ENCODE data around the gene PPP2R3A.
A peak's percentile ranks its signal among the peaks of the same experiment; 100 is the strongest.
"Not testable (repeated sequence)": the region's sequence is repeated elsewhere in the genome, so short reads cannot be mapped to it uniquely, and the experiment has no call there.

The PPP2R3A gene

GRCh38 chr3:135927155-135927554 lies 38.4 kb upstream of the PPP2R3A start:
- Histone ChIP-seq H3K9me3 (ENCODE audit: severe bottlenecking) (no peaks in the 10 kb centered on the region), H3K4me1 (ENCODE audit: insufficient read depth, poor library complexity, severe bottlenecking) (no peaks in the 10 kb centered on the region), H3K27me3 (ENCODE audit: insufficient read depth, poor library complexity, severe bottlenecking) (no peaks in the 10 kb centered on the region), H3K4me3 (ENCODE audit: severe bottlenecking) (no peak overlapping the region), H3K27ac (ENCODE audit: poor library complexity, severe bottlenecking) (no peak overlapping the region), H3K36me3 (ENCODE audit: low read depth) (no peaks in the 10 kb centered on the region)
- no peak for TF ChIP-seq CTCF (IDR thresholded peaks at IDR 0.05; ENCODE audit: poor library complexity, severe bottlenecking)
- DNase-seq (ENCODE audit: low spot score) (no peak), ATAC-seq (ENCODE audit: low read depth) (peak; percentile 95)

DNA sequence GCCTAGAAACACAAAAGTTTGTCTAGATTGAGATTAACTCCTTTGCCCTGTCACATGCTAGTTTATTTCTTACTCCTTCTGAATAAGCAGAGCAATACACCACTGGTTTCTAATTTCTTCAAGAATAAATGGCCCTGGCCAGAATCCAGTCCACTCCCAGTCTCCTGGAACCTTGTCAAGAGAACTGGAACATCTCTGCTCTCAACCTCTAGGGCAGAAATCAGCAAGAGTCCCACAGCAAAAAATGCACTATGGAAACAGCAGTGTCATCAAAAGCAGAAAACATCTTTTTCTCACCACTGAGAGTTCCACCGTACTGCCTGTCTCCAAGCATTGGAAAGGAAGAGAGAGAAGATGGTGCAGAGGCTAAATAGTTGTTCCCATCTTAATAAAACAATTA lies 35.9 kb upstream of the PPP2R3A start:
- no peak for TF ChIP-seq CTCF (IDR thresholded peaks at IDR 0.05; ENCODE audit: poor library complexity, severe bottlenecking)
- Histone ChIP-seq H3K27ac (ENCODE audit: poor library complexity, severe bottlenecking) (no peak overlapping the region), H3K4me3 (ENCODE audit: severe bottlenecking) (no peak overlapping the region), H3K27me3 (ENCODE audit: insufficient read depth, poor library complexity, severe bottlenecking) (no peaks in the 10 kb centered on the region), H3K36me3 (ENCODE audit: low read depth) (no peaks in the 10 kb centered on the region), H3K9me3 (ENCODE audit: severe bottlenecking) (no peaks in the 10 kb centered on the region), H3K4me1 (ENCODE audit: insufficient read depth, poor library complexity, severe bottlenecking) (no peaks in the 10 kb centered on the region)
- ATAC-seq (ENCODE audit: low read depth) (no peak), DNase-seq (ENCODE audit: low spot score) (no peak)

DNA sequence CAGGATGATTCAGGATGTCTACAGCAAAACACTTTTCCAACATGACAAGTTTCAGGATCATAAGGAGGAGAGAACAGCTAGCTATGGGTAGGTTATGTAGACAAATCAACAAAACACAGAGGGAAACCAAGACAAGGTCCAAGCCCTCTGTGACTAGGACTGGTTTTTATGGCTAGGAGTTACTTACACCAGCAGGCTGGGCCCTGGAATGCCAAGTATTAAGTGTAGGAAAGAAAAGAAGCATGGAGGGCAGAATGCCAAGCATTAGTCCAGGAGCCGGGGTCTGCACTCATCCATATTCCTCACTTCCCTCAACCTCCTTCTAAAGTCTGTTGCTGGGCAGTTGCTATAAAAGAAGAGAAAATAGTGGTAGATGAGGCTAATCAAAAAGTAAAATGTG lies 35.3 kb upstream of the PPP2R3A start:
- Histone ChIP-seq H3K9me3 (ENCODE audit: severe bottlenecking) (no peaks in the 10 kb centered on the region), H3K4me3 (ENCODE audit: severe bottlenecking) (no peak overlapping the region), H3K36me3 (ENCODE audit: low read depth) (no peaks in the 10 kb centered on the region), H3K27me3 (ENCODE audit: insufficient read depth, poor library complexity, severe bottlenecking) (no peaks in the 10 kb centered on the region), H3K4me1 (ENCODE audit: insufficient read depth, poor library complexity, severe bottlenecking) (no peaks in the 10 kb centered on the region), H3K27ac (ENCODE audit: poor library complexity, severe bottlenecking) (no peak overlapping the region)
- ATAC-seq (ENCODE audit: low read depth), result no peak
- DNase-seq (ENCODE audit: low spot score), result no peak
- TF ChIP-seq CTCF (IDR thresholded peaks at IDR 0.05; ENCODE audit: poor library complexity, severe bottlenecking), result no peak

- not testable (repeated sequence) for H3K9me3 ChIP-seq (ENCODE audit: severe bottlenecking); H3K4me1 ChIP-seq (ENCODE audit: insufficient read depth, poor library complexity, severe bottlenecking); H3K36me3 ChIP-seq (ENCODE audit: low read depth); DNase-seq (ENCODE audit: low spot score); ATAC-seq (ENCODE audit: low read depth); H3K27ac ChIP-seq (ENCODE audit: poor library complexity, severe bottlenecking); H3K27me3 ChIP-seq (ENCODE audit: insufficient read depth, poor library complexity, severe bottlenecking); H3K4me3 ChIP-seq (ENCODE audit: severe bottlenecking)
These were observed 30.4 kb upstream of the PPP2R3A start for GRCh38 chr3:135935171-135935570.

DNA sequence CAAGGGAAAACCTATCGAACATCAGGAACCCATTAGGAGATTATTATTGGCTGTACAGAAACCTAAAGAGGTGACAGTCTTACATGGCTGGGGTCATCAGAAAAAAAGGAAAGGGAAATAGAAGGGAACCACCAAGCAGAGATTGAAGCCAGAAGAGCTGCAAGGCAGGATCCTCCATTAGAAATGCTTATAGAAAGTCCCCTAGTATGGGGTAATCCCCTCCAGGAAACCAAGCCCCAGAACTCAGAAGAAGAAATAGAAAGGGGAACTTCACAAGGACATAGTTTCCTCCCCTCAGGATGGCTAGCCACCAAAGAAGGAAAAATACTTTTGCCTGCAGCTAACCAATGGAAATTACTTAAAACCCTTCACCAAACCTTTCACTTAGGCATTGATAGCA lies 27.8 kb upstream of the PPP2R3A start:
- not testable (repeated sequence) for ATAC-seq (ENCODE audit: low read depth); H3K36me3 ChIP-seq (ENCODE audit: low read depth); H3K4me3 ChIP-seq (ENCODE audit: severe bottlenecking); H3K9me3 ChIP-seq (ENCODE audit: severe bottlenecking); H3K4me1 ChIP-seq (ENCODE audit: insufficient read depth, poor library complexity, severe bottlenecking); DNase-seq (ENCODE audit: low spot score); H3K27me3 ChIP-seq (ENCODE audit: insufficient read depth, poor library complexity, severe bottlenecking); H3K27ac ChIP-seq (ENCODE audit: poor library complexity, severe bottlenecking)

GRCh38 chr3:135944831-135945230 lies 20.7 kb upstream of the PPP2R3A start:
- no peak for ATAC-seq (ENCODE audit: low read depth)
- no peak for TF ChIP-seq CTCF (IDR thresholded peaks at IDR 0.05; ENCODE audit: poor library complexity, severe bottlenecking)
- H3K27me3 ChIP-seq (ENCODE audit: insufficient read depth, poor library complexity, severe bottlenecking), result no peaks in the 10 kb centered on the region

More at GRCh38 chr3:135944831-135945230, 20.7 kb upstream of the PPP2R3A start:
- Histone ChIP-seq H3K27ac (ENCODE audit: poor library complexity, severe bottlenecking) (no peak overlapping the region), H3K36me3 (ENCODE audit: low read depth) (no peaks in the 10 kb centered on the region), H3K4me1 (ENCODE audit: insufficient read depth, poor library complexity, severe bottlenecking) (no peaks in the 10 kb centered on the region), H3K9me3 (ENCODE audit: severe bottlenecking) (no peaks in the 10 kb centered on the region), H3K4me3 (ENCODE audit: severe bottlenecking) (no peak overlapping the region)
- no peak for DNase-seq (ENCODE audit: low spot score)
